ENCODE results near the gene IGFBPL1.

IGFBPL1 gene

DNA sequence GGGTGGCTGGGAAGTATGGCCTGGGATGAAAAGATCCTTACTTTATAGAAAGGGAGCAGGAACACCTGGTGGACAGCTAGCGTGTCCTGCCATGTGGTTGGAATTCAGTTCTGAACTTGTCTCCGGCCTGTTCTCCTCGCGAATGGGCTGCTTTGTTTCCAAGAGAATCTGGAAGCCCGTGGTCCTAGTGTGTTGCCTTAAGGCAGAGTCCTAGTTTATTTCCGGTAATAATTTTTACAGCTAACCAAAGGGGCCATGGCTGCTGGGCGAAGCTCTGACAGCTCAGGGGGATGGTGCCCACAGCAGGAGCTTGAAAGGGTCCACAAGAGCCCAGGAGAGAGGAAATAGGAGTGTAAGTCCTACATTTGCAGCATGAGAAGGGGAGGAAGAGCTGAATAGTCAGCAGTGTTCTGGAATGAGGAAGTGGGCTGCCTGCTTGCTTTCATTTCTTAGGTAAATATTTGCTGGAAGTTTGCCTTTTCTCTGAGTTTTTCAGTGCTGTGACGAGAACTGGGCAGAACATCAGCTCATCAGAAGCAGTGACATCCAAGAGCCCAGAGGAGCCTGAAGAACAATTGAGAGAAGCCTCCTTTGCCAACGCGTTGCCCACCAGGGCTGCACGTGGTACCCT lies 13.1 kb upstream of the IGFBPL1 start:
- no peaks in the 10 kb centered on the region for H3K4me1 Mint-ChIP-seq
- H3K27me3 Mint-ChIP-seq, result peaks cover 63% of the 10 kb centered on the region
- H3K9me3 Mint-ChIP-seq, result no peaks in the 10 kb centered on the region
- ATAC-seq, result no peak
- H3K27ac Mint-ChIP-seq, result no peak overlapping the region
- H3K4me3 Mint-ChIP-seq, result no peak overlapping the region
- no peaks in the 10 kb centered on the region for H3K36me3 Mint-ChIP-seq

DNA sequence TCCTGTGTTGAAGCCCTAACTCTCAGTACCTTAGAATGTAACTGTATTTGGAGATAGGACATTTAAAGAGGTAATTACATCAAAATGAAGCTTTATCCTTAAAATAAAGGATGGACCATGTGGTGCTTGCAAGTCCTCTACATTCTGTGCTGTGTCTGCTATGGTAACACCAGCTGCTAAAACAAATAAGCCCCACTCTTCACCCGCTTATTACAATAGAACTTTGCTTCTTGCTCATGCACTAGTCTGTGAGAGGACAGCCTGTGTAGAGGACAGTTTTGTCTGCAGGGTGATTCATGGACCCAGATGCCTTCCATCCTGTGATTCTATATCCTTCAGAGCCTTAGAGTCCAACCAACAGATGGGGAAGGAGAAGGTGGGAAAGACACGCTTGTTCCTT lies 12.5 kb upstream of the IGFBPL1 start:
- Mint-ChIP-seq H3K4me3 (no peak overlapping the region), H3K4me1 (no peaks in the 10 kb centered on the region), H3K27me3 (peaks cover 62% of the 10 kb centered on the region), H3K36me3 (no peaks in the 10 kb centered on the region), H3K9me3 (no peaks in the 10 kb centered on the region), H3K27ac (no peak overlapping the region)
- no peak for ATAC-seq

DNA sequence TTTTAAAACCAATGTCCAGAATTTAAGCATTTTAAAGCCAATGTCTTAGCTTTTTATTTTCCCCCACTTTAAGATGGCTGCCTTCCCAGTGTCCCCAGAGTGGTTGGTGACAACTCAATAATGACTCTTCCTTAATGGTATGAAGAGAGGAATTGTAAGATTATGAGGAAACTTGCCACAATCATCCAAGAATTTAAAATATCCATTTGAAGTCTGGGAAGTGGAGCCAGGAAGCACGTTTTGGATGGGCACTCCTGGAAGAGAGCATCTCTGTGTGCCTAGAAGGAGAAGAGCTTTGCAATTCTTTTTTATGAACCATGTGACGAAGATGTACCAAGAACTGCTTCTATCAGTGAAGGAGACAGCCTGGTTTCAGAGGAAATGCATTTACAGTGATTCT lies 11.3 kb upstream of the IGFBPL1 start:
- H3K27me3 Mint-ChIP-seq, result peaks cover 52% of the 10 kb centered on the region
- no peaks in the 10 kb centered on the region for H3K36me3 Mint-ChIP-seq

DNA sequence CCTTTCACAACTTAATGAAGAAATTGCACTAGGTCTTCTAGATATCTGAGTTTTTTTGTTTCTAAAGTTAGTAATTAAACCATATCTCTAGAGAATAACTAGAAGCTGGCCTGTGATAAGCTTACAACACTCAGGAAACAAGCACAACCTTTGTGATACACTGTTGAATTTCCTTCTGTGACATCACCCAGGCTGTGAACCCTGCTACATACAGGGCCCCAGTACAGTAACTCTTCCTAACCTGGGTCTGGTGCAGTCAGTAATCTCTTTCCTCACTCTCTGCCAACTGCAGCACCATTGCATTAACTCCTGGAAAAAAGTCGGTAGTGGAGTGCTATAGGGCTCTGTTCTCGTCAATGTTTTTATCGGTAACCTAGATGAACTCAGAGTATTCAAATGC lies 10.6 kb upstream of the IGFBPL1 start:
- Mint-ChIP-seq H3K27me3 (peaks cover 45% of the 10 kb centered on the region), H3K27ac (no peak overlapping the region), H3K4me3 (no peak overlapping the region), H3K9me3 (no peaks in the 10 kb centered on the region), H3K36me3 (no peaks in the 10 kb centered on the region), H3K4me1 (no peaks in the 10 kb centered on the region)
- no peak for ATAC-seq

More for the DNA sequence above, 11.3 kb upstream of the IGFBPL1 start:
- H3K27ac Mint-ChIP-seq, result no peak overlapping the region
- H3K4me3 Mint-ChIP-seq, result no peak overlapping the region
- H3K9me3 Mint-ChIP-seq, result no peaks in the 10 kb centered on the region
- no peaks in the 10 kb centered on the region for H3K4me1 Mint-ChIP-seq
- no peak for ATAC-seq

DNA sequence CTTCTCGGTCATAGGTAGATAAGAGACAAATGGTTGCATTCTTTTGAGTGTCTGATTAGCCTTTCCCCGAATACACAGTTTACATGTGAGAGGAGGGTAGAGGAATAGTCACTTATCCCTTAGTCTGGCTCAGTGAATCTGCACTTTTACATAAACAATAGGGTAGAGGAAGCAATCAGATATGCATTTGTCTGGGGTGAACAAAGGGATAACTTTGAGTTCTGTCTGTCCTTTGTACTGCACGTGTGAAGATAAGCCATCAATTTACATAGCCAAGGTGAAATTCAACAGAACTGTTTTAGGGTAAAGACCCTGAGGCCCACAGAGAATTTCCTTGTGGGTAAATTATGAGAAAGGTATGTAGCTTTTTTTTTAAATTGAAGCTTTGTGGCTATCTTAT lies 10.1 kb upstream of the IGFBPL1 start:
- H3K36me3 Mint-ChIP-seq, result no peaks in the 10 kb centered on the region
- H3K9me3 Mint-ChIP-seq, result no peaks in the 10 kb centered on the region
- H3K27ac Mint-ChIP-seq, result no peak overlapping the region
- no peak for ATAC-seq
- peaks cover 42% of the 10 kb centered on the region for H3K27me3 Mint-ChIP-seq
- H3K4me3 Mint-ChIP-seq, result no peak overlapping the region
- no peaks in the 10 kb centered on the region for H3K4me1 Mint-ChIP-seq

DNA sequence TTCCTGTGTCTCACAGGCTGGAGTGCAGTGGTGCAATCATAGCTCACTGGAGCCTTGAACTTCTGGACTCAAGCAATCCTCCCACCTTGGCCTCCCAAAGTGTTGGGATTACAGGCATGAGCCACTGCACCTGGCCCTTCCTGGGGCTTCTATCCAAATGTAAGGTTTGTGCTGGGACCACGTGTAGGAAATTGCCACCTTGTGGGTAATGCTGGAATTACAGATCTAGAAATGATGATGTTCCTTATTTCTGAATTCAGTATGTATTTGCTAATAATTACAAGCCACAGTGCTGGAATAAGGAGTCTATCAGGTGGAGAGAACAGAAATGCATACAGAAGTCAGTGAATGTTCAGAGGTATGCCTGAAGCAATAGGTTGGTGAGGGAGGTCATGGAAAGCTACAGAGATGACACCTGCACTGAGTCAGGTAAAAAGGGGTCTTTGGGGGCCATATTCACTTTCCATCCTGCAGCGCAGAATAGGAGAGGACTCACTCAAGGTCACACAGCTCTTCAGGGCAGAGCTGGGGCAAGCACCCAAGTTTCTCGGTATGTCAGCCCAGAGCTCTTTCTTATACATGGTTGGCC lies 8.8 kb upstream of the IGFBPL1 start:
- H3K4me1 Mint-ChIP-seq, result no peaks in the 10 kb centered on the region
- peaks cover 33% of the 10 kb centered on the region for H3K27me3 Mint-ChIP-seq
- ATAC-seq, result no peak
- no peaks in the 10 kb centered on the region for H3K9me3 Mint-ChIP-seq
- no peak overlapping the region for H3K27ac Mint-ChIP-seq
- H3K36me3 Mint-ChIP-seq, result no peaks in the 10 kb centered on the region
- H3K4me3 Mint-ChIP-seq, result no peak overlapping the region

DNA sequence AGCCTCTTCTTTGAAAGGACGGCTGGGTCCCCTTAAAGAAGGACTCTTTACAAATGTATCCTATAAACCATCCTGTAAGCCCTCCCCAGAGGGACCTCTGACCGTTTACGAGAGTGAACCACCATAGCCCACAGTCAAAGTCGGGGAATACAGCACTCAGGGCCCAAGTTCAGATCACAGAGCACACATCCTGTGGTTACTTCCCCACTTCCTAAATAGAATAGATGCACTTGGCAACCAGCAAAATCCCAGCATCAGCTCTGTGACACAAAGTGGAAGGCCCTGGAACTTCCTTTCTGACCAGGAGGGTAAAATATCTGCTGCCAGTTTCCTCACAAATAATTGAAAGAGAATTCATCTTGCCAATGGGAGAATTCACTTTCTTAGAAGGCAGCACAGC lies 6.9 kb upstream of the IGFBPL1 start:
- Mint-ChIP-seq H3K9me3 (no peaks in the 10 kb centered on the region), H3K4me3 (no peak overlapping the region), H3K36me3 (no peaks in the 10 kb centered on the region), H3K27ac (no peak overlapping the region), H3K4me1 (no peaks in the 10 kb centered on the region), H3K27me3 (peaks cover 39% of the 10 kb centered on the region)
- no peak for ATAC-seq

DNA sequence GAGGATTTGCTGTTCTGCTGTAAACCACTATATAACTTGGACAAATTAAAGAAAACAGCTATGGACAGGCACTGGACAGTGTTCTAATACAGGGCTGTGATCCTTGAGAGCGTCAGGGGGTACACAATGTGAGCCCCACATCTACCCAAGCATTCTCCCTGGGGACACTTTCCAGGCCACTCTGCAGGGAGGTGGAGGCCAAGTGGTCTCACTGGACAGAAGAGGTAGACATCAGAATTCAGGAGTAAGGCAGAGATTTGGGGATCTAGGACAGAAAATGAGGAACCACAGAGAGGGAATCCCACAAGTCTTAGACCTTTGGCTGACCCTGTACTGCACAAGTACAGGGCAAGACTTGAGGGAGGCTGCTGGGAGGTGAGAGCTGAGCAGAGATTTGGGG lies 3.8 kb upstream of the IGFBPL1 start:
- H3K27me3 Mint-ChIP-seq, result peaks cover 56% of the 10 kb centered on the region

DNA sequence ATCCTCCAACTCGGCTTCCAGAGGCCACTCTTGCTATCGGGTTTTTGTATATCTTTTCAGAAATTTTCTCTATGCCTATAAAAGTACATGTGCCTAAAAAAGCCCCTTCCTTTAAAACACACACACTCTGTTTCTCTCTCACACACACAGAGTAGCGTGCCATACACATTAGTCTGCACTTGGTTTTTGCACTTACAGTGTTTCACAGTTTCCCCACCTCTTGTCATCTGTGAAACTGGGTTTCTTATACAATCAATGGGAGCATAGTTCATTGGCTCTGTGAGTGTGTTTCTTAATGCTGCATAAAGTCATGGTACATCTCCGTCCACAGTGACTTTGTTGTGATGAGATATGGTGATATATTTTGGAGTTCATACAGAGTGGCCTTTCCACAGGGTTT lies 664 bp upstream of the IGFBPL1 start:
- Mint-ChIP-seq H3K4me1 (no peaks in the 10 kb centered on the region), H3K27me3 (peaks cover 70% of the 10 kb centered on the region), H3K9me3 (no peaks in the 10 kb centered on the region), H3K36me3 (no peaks in the 10 kb centered on the region), H3K27ac (no peak overlapping the region), H3K4me3 (no peak overlapping the region)
- ATAC-seq, result no peak

More for the DNA sequence above, 3.8 kb upstream of the IGFBPL1 start:
- no peak overlapping the region for H3K27ac Mint-ChIP-seq
- H3K9me3 Mint-ChIP-seq, result no peaks in the 10 kb centered on the region
- no peak overlapping the region for H3K4me3 Mint-ChIP-seq
- no peak for ATAC-seq
- no peaks in the 10 kb centered on the region for H3K4me1 Mint-ChIP-seq
- H3K36me3 Mint-ChIP-seq, result no peaks in the 10 kb centered on the region

DNA sequence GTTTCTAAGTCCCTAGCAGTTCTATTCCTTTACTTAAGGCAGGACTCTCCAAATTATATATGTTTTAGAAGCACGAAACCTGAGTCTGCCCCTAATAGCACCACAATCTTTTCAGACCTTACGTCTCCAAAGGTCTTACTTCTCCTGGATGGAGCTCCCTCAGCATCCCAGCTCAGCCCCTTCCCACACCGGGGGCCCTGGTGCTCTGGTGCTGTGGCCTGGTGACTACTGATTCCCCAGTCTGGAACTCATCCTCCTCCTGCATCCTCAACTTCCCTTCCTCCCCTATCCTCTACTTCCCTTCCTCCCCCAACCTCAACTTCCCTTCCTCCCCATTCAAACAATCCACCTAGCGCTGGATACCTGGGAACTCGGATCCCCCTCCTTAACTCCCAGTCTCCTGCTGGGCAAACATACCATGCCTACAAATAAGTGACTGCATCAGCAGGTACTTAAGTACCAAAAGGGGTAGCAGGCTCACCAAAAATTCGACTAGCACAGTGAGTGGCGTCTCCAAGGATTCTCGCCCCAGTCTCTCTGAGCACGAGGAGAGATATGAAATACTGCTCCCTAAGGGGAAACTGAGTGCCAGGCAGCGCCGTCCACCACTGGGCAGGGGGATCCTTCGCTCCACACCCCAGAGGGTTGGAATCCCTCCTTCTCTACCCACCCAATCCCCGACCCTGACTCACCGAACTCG lies 831 bp downstream of the IGFBPL1 start:
- Mint-ChIP-seq H3K27me3 (peaks cover 84% of the 10 kb centered on the region), H3K4me3 (no peak overlapping the region), H3K27ac (no peak overlapping the region)

DNA sequence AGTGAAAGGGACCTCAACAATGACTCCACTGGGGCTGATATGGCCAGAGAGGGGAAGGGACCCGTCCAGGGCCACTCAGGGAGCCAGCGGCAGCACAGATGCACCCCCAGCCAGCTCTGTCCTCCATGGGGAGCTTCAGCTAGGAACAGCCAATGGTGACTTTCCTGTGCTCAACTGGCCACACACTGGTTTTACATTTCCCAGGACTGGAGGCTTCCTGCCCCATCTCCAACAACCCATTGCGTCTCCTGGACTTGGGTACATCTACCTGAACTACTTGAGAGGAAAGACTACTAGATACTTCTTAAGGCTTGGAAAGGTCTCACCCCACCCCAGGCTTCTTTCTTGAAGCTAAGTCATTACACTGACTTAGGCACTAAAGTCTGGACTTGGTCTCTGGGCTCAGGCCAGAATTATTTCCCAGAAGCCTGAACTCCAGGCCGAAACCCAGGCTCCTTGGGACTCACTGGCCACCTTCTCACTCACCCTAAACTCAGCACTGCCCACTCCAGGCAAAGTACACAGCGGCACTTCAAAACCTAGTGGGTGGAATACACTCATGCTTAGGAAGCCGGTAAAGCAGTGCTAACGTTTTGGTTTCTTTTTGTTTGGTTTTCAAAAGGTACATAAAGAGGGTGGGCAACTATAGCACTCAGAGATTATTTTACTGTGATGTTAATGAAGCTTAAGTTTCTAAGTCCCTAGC lies 1.5 kb downstream of the IGFBPL1 start:
- Mint-ChIP-seq H3K4me1 (no peaks in the 10 kb centered on the region), H3K27me3 (peaks cover 78% of the 10 kb centered on the region), H3K36me3 (no peaks in the 10 kb centered on the region), H3K9me3 (no peaks in the 10 kb centered on the region), H3K27ac (no peak overlapping the region), H3K4me3 (no peak overlapping the region)
- no peak for ATAC-seq

More for the DNA sequence above, 831 bp downstream of the IGFBPL1 start:
- Mint-ChIP-seq H3K4me1 (no peaks in the 10 kb centered on the region), H3K9me3 (no peaks in the 10 kb centered on the region), H3K36me3 (no peaks in the 10 kb centered on the region)
- ATAC-seq, result no peak

DNA sequence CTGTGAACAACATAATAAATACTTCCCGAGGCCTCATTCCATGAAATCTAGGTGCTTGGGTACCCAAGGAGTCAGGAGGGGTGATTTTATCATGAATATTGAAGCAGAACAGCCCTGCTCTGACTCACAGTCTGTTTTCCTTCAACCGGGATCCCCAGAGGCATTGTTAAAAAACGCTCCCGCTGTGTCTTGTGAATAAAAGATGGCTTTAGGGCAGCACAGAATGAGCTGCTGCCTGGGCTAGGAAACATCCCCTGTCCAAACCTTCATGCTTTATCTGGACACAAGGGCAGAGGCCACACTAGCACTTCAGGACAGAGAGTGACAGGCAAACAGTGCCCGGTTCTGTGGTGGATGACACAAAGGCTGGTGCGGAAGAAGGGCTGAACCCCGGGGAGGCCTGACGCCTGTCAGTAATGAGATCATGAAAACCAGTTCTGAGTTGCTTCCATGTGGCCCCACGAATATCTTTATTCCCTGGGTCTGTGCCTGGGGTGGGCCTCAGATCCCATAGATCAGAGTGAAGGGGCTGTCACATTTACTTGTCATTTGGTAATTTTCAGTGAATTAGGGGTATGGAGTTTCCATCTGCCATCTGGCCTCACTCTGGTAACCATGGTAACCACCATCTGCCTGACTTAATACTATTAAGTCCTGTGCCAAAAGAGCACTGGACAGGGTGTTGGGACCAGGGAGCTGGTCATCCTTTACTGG lies 2.6 kb downstream of the IGFBPL1 start:
- Mint-ChIP-seq H3K27ac (no peak overlapping the region), H3K4me1 (no peaks in the 10 kb centered on the region), H3K27me3 (peaks cover 68% of the 10 kb centered on the region), H3K36me3 (no peaks in the 10 kb centered on the region), H3K9me3 (no peaks in the 10 kb centered on the region), H3K4me3 (no peak overlapping the region)
- ATAC-seq, result no peak

DNA sequence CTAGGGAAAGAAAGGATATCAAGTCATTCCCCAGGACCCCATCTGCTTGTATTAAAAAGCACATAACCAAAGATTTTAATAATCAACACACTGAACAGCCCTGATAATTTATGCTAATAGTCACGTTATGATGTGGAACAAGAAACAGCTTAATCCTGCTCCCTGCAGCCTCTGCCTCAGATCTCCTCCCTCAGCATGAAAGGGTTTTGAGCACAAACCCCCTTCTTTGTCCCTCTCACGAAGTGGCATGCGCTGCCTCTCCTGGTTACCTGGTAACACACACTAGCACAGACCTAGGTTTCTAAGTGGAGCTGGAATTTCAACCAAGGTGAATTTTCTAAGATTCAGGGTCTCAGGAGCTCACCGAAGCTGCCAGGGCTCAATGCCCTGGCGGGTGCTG lies 5.1 kb downstream of the IGFBPL1 start:
- ATAC-seq, result no peak

DNA sequence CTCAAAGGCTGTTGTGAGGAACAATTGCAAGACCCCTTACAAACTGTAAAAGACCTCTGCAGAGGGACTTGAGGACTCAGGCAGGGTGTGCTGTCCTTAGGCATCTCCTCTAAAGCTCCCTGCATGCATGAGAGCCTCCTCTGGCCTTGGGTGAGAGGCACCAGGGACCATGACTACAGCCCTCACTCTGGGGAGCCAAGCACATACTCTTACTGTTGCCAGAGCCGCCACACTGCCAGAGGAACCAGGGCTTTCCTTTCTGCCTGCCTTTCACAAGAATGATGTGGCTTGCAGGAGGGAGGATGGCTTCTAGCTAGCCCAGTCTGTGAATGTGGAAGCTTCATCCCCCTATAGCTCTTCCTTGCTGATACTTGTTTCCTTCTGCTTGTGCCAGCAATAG lies 5.9 kb downstream of the IGFBPL1 start:
- no peak for ATAC-seq
- H3K4me3 Mint-ChIP-seq, result no peak overlapping the region
- no peaks in the 10 kb centered on the region for H3K36me3 Mint-ChIP-seq
- H3K27ac Mint-ChIP-seq, result no peak overlapping the region
- H3K4me1 Mint-ChIP-seq, result no peaks in the 10 kb centered on the region
- no peaks in the 10 kb centered on the region for H3K9me3 Mint-ChIP-seq
- peaks cover 61% of the 10 kb centered on the region for H3K27me3 Mint-ChIP-seq

More for the DNA sequence above, 5.1 kb downstream of the IGFBPL1 start:
- Mint-ChIP-seq H3K36me3 (no peaks in the 10 kb centered on the region), H3K27ac (no peak overlapping the region), H3K9me3 (no peaks in the 10 kb centered on the region), H3K4me3 (no peak overlapping the region), H3K4me1 (no peaks in the 10 kb centered on the region), H3K27me3 (peaks cover 58% of the 10 kb centered on the region)
